Endothelial cell of umbilical vein (primary cell): ENCODE data around the gene GULP1.

Experiments
- EZH2 ChIP-seq: IDR thresholded peaks from 2 replicates; pipeline ENCODE4 v1.6.1; 2012; ENCODE audit warnings: borderline replicate concordance, low read depth, mild to moderate bottlenecking, moderate library complexity, low read length, inconsistent platforms; ENCODE audit not compliant: severe bottlenecking
- MYC ChIP-seq: IDR thresholded peaks from one replicate; pipeline ENCODE4 v1.6.1; 2011; ENCODE audit warnings: mild to moderate bottlenecking, low read depth, low read length
- POLR2A ChIP-seq: IDR thresholded peaks from 2 replicates; pipeline ENCODE4 v1.6.1; 2012; ENCODE audit warnings: low read depth, mild to moderate bottlenecking, control low read depth, low read length
- POLR2AphosphoS5 ChIP-seq: IDR thresholded peaks from 2 replicates; pipeline ENCODE4 v1.6.1; 2012; ENCODE audit warnings: low read depth, mild to moderate bottlenecking, control low read depth, low read length, moderate library complexity; ENCODE audit not compliant: insufficient read depth
- TF ChIP-seq, protein P1 (sequence below), 2 donors: IDR thresholded peaks; 1 replicate in 1 of 2; 2 replicates in 1 of 2; pipeline ENCODE4 v1.5.1; 2011; ENCODE audit warnings: low read length in 2 of 2, mild to moderate bottlenecking in 2 of 2, moderate library complexity in 2 of 2, control low read depth in 1 of 2, inconsistent platforms in 1 of 2, low read depth in 1 of 2; ENCODE audit not compliant: insufficient read depth in 1 of 2; ENCODE audit errors: extremely low read depth in 1 of 2
- TF ChIP-seq, protein P2 (sequence below): IDR thresholded peaks from 2 replicates; pipeline ENCODE4 v1.6.1; 2011; ENCODE audit not compliant: insufficient read depth, insufficient read length

DNA sequence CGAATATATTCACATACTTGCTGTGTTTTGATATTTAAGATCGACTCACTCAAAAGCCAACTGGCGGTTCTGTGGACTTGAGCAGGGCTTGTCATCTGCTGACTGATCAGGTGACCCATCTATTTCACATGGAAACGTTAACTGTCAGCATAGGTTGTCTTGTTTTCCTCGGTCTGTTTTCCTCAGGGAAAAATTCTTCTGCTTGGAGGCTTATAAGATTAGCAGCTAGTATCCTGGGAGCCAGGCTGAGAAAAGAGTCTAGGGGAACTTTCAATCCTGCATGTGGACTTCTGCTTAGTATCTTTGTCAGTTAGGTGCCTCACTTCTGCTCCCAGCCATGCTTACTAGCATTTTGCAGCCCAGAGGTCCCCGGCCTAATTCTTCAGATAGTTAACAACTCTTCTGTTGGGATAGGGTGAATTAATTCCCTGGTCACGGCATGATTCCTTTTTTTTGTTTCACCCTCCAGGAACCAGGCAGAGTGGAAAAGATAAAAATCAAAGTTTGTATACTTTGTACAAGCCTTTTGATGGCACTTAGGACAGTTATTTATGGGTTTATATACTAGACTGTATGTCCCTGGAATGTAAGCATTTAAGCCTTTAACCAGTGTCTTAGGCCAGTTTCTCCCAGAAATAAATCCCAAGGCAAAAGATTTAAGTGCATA is 226.0 kb downstream of the GULP1 start:
- TF ChIP-seq, protein P1, sequence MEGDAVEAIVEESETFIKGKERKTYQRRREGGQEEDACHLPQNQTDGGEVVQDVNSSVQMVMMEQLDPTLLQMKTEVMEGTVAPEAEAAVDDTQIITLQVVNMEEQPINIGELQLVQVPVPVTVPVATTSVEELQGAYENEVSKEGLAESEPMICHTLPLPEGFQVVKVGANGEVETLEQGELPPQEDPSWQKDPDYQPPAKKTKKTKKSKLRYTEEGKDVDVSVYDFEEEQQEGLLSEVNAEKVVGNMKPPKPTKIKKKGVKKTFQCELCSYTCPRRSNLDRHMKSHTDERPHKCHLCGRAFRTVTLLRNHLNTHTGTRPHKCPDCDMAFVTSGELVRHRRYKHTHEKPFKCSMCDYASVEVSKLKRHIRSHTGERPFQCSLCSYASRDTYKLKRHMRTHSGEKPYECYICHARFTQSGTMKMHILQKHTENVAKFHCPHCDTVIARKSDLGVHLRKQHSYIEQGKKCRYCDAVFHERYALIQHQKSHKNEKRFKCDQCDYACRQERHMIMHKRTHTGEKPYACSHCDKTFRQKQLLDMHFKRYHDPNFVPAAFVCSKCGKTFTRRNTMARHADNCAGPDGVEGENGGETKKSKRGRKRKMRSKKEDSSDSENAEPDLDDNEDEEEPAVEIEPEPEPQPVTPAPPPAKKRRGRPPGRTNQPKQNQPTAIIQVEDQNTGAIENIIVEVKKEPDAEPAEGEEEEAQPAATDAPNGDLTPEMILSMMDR (IDR thresholded peaks at IDR 0.05; ENCODE audit: extremely low read depth in 1 of 2, insufficient read depth in 1 of 2, low read depth in 1 of 2, low read length in 2 of 2) = no peak
- TF ChIP-seq POLR2A = no peak
- no peak for TF ChIP-seq POLR2AphosphoS5
- TF ChIP-seq EZH2 = no peak
- TF ChIP-seq MYC = no peak
- TF ChIP-seq, protein P2, sequence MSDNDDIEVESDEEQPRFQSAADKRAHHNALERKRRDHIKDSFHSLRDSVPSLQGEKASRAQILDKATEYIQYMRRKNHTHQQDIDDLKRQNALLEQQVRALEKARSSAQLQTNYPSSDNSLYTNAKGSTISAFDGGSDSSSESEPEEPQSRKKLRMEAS = no peak
